GM12891 (cell line): ENCODE results near the gene SLC49A4.

Experiments used
- POLR2A ChIP-seq: IDR thresholded peaks from 2 replicates; pipeline ENCODE4 v1.6.1; 2011; ENCODE audit warnings: low read depth, low read length, control low read depth
- POLR2AphosphoS5 ChIP-seq: IDR thresholded peaks from 2 replicates; pipeline ENCODE4 v1.6.1; 2011; ENCODE audit warnings: low read depth, low read length, control low read depth
- TAF1 ChIP-seq: IDR thresholded peaks from 2 replicates; pipeline ENCODE4 v1.6.1; 2011; ENCODE audit warnings: low read depth, low read length, control low read depth

DNA sequence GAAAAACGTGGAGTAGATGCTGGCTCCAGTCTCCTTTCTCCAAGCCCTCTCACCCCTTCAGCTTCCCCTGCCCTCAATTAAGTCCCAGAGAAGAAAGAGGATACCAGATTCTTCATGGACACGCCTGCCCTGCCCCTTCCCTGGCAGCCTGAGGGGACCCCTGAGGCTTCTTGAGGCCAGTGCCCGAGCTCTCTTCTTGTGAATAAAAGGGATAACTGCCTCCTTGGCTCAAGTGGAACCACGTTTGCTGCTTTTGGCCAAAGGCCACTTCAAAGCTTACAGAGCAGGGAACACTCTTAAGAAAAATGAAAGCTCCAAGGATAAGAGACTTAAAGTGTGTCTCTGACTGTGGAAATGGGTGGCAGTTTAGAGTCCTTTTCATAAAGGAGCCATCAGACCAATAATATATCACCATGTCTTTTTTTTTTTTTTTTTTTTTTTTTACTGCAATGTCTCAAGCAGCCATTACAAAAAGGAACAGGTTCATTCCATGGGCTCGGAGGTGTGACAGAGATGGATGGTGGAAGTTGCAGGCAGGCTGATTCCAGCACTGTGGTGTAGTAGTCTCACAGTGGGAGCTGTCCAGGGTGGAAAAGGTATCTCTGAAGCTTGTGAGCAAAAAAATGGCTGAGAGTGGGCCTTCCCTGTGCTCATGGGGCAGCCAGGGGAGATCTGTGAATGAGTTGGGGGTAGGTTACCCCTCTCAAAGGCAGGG, 123.9 kb downstream of the SLC49A4 start:
- TF ChIP-seq POLR2AphosphoS5, result no peak
- TF ChIP-seq POLR2A, result no peak
- no peak for TF ChIP-seq TAF1
